ENCODE data around the gene ZNF814.
"Not testable (repeated sequence)": the region's sequence is repeated elsewhere in the genome, so short reads cannot be mapped to it uniquely, and the experiment has no call there.

Gene ZNF814

DNA sequence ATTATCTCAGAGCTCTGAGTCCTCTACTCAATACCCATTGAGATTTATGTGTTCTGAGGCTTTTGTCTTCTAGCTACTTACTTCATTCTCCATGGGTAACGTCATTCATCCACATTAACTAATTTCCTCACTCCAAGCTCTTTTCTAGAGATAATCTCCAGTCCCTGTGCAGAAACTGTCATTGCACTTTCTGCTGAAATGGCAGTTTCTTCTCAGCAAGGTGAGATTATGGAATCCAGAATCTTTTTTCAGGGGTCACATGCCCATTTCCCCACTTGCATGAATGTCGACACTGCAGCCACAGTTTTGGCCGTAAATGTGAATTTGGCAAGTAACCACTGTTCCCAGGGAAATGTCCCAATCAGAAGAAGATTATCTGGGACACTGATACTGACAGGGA is 26.5 kb downstream of the ZNF814 start:
- not testable (repeated sequence) for DNase-seq (ENCODE audit: low read depth, low spot score)

DNA sequence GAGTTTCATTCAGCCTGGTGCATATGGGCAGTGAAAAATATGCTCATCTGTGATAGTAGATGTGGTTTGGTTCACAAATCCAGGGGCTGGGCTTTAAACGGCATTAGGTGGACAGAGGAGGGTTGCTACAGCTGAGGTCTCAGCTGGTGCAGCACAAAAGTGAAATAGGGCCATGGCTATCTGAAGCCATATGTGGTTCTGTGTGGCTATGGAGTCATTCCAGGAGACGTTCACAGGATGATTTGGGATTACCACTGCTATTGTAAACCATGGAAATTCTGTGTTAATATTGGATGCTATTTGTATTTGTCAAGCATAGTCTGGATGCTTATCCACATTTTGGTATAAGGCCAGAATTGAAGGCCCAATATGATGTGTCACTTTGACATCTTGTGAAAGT is 34.7 kb downstream of the ZNF814 start:
- not testable (repeated sequence) for DNase-seq (ENCODE audit: low read depth, low spot score)

DNA sequence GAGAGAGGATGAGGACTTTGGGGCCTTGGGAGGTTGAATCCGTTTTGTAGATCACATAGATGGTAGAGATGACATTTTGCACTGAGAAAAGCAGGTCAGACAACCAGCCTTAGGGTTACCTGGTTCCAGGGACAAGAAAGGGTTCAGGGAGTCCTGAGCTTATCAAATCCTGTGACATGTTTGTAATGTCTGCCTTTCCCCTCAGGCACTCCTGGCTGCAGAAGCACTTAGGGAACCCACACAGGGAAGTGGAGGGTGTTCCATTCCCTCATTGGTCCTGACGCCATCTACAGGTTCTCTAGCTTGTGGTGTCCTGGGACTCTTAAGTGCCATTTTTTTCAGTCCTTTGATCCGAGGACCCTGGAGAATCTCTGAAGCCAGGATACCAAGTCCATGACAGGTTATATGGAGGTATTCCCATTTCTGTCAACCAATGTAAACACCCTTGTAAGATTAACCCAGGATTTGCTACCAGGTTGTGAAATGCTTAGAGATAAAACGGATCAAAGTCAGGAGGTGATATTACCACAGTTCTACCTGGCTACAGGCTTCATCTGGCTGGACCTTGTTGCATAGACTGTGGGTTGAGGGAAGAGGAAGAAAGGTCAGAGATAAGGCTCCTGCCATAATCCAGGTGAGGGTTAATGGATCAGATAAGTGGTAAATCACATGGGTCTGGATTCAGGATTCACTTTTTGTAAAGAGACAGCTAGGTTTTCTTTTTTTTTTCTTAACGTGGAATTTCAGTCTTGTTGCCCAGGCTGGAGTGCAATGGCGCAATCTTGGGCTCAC is 36.8 kb downstream of the ZNF814 start:
- DNase-seq (ENCODE audit: low read depth, low spot score), result not testable (repeated sequence)

DNA sequence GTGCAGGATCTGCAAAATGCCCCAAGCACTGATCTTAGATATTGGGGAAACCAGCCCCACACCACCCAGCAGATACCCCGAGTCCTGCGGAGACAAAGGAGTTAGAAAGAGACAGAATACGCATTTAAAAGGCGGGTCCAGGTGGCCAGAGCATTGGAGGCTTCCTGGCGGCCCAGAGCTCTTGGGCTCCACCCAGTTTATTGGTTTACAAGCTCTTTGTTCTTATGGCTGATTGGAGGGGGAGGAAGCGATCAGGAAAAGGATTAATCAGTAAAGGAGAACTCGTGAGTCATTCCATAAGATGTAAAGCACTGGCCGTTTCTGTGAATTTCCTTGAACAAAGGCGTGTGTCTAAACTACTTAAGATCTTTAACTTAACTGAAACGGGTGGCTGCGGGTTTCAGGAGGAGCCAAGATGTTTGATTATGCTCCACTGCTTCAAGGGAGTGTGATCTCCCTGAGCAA is 38.3 kb downstream of the ZNF814 start:
- peak; percentile 61 for DNase-seq (ENCODE audit: low read depth, low spot score)

DNA sequence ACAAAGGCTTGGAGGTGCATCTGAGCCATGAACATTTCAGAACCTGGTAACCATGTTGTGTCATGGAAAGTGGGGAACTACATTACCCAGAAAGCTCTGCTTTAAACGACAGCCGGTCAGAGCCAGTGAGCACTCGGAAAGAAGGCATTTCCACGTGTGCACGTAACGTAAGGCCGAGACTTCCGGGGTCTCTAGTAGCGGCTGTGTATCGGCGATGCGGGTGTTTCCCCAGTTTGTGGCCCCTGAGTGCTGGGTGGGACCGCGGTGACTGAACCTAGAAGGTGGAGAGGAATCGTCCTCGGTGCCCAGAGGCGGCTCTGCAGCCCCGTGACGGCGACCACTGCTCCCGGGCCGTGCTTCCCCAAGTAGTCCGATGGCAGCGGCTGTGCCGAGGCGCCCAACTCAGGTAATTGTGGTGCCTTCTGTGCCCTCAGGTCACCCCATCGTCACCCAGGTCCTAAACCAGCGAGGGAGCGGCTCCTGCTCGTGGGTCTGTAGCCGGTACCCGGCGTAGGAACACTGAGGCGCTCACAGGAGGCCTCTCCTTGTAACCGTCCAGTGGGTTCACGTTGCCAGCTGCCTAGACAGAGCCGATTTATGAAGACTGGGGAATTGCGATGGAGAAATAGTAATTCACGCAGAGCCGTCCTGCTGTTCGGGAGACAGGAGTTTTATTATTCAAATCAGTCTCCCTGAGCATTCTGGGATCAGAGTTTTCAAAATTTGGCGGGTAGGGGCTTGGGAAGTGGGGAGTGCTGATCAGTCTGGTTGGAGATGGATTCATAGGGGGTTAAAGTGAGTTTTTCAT is 39.0 kb downstream of the ZNF814 start, which contains the start of gene ZNF587:
Gene ZNF587, plus strand, starts transcription at position 194 of the 808 bp plus-strand sequence. Its CDS starts 180 bp downstream, at position 374.
- peak; percentile 92 for DNase-seq (ENCODE audit: low read depth, low spot score)

DNA sequence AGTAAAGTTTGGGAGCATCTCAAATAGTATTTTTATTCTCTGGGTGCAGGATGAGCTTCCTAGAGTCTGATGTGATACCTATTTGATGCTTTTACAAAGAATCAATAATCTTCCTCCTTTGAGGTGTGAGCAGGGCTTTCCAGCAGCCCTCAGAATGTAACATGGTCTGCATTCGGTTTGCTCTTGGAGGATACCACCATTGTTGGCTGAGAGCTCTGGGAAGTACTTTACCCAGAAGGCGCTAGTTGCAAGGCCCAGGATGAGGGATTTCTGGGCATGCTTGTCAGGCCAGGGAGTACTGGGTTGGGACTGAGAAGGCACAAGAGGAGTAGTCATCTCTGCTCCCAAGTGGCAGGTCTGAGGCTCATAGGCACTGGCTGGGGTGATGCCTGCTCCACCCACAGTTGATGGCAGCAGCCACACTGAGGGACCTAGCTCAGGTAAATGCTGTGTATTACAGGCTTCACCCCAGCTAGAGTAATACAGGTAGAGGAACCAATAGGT is 39.6 kb downstream of the ZNF814 start:
- not testable (repeated sequence) for DNase-seq (ENCODE audit: low read depth, low spot score)

DNA sequence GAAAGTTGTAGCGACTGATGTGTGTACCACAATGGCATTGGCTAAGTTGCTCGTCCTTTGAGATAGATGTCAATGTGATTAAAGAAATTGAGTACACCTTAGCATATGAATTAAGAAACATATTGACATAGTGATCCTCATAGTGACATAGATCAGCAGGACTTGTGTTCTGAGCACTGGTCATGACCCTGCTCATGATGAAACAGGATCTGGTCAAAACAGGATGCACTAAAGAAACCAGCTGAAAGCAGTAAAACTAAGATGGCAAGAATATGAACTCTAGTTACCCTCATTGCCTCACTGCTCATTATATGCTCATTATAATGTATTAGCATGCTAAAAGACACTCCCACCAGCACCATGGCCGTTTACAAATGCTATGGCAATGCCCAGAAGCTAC is 41.7 kb downstream of the ZNF814 start:
- DNase-seq (ENCODE audit: low read depth, low spot score), result not testable (repeated sequence)

DNA sequence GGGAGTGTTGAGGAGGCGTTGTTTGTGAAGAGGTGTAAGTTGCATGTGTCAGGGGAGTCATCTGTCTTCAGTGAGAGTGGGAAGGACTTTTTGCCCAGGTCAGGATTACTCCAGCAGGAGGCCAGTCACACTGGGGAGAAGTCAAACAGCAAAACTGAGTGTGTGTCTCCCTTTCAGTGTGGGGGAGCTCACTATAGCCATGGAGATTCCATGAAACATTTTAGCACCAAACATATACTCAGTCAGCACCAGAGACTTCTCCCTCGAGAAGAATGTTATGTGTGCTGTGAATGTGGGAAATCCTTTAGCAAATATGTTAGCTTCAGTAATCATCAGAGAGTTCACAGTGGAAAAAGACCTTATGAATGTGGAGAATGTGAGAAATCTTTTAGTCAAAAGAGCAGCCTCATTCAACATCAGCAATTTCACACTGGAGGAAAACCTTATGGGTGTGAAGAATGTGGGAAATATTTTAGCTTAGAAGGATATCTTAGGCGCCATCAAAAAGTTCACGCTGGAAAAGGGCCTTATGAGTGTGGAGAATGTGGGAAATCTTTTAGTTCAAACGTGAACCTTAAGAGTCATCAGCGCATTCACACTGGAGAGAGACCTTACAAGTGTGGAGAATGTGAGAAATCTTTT is 47.6 kb downstream of the ZNF814 start:
- DNase-seq (ENCODE audit: low read depth, low spot score), result peak; percentile 21

DNA sequence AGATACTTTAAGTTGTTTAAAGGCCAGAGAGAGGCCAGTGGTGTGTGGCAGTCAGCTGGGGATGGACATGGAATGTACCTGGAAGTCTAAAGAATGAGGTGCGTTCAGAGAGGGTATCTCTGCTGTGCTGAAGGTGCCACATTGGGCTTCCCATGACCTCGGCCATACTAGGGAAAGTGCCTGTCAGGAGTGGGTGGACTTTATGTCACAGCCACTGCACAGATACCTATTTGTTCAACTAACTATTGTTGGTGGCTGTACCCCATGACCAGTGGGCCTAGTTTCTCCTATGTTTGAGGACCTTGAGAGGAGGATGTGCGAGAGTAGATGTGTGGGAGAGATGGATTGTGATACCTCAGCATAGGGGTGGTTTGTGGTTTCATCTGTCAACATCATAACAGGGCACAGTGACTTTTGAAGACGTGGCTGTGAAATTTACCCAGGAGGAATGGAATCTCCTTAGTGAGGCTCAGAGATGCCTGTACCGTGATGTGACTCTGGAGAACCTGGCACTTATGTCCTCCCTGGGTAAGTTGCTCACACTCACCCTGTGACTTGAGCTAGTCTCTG is 50.1 kb downstream of the ZNF814 start:
- not testable (repeated sequence) for DNase-seq (ENCODE audit: low read depth, low spot score)

DNA sequence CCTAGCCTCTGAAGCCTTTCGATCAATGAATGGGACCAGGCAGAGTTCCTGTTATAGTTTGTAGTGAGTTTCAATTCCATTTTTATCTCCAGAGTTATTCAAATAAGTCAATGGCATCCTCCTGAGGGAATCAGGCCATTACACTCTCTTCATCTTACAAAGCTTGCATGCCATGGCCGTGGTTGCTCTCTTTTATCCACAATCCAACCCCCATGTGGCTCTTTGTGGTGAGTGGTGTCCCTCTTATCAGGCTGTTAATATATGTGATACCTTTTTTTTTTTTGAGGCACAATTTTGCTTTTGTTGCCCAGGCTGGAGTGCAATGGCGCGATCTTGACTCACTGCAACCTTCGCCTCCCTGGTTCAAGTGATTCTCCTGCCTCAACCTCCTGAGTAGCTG is 51.8 kb downstream of the ZNF814 start:
- not testable (repeated sequence) for DNase-seq (ENCODE audit: low read depth, low spot score)

DNA sequence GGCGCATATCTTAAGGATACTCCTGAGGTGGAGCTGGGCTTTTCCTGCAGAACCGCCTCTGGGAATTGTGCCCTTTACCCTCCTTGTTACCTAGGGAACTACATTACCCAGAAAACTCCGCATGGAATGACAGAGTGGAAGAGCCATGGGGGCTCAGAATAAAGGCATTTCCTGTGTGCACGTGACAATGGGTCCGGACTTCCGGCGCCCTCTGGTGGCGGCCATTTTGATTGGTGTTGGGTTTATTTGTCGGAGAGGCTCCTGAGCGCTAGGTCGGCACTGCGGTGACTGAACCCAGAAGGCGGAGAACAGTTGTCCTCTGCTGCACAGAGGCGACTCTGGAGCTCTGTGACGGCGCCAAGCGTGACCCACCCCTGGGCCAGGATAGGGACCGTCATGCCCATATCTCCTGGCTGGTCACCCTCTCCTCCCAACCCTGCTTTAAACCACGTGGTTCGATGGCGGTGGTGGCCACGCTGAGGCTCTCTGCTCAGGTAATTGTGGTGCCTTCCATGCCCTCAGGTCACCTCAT is 58.7 kb downstream of the ZNF814 start, which contains the start of gene ZNF587B:
Gene ZNF587B, plus strand, starts transcription at position 229 of the 532 bp plus-strand sequence. Its CDS starts 230 bp downstream, at position 459.
- DNase-seq (ENCODE audit: low read depth, low spot score), result peak; percentile 79

DNA sequence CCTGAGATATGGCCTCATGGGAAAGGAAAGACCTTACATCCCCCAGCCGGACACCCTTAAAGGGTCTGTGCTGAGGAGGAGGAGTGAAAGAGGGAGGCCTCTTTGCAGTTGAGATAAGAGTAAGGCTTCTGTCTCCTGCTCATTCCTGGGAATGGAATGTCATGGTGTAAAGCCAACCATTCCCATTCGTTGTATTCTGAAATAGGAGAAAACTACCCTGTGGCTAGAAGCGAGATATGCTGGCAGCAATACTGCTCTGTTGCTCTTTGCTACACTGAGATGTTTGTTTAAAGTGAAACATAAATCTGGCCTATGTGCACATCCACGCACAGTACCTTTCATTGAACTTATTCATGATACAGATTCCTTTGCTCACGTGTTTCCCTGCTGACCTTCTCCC is 59.5 kb downstream of the ZNF814 start:
- no peak for DNase-seq (ENCODE audit: low read depth, low spot score)

DNA sequence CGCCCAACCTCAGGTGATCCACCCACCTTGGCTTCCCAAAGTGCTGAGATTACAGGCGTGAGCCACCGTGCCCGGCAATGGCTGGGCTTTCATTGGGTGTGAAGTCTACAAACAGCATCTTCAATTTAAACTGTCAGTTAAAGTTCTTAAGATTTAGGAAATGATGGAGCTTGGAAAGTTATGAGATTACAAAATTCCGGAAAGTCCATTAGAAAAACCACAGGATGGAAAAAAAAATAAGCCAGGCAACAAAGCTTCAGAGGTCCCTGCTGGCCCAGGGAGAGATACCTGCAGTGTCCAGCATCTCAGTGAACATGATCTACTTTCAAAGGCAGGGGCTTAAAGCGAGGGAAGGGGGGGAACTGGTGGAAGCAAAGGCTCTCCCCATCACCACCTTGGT is 63.3 kb downstream of the ZNF814 start:
- no peak for DNase-seq (ENCODE audit: low read depth, low spot score)

DNA sequence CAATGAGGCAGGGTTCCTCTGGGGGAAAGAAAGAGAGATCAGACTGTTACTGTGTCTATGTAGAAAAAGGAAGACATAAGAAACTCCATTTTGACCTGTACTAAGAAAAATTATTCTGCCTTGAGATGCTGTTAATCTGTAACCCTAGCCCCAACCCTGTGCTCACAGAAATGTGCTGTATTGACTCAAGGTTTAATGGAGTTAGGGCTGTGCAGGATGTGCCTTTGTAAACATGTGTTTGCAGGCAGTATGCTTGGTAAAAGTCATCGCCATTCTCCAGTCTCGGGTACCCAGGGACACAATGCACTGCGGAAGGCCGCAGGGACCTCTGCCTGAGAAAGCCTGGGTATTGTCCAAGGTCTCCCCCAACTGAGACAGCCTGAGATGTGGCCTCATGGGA is 65.2 kb downstream of the ZNF814 start:
- not testable (repeated sequence) for DNase-seq (ENCODE audit: low read depth, low spot score)

DNA sequence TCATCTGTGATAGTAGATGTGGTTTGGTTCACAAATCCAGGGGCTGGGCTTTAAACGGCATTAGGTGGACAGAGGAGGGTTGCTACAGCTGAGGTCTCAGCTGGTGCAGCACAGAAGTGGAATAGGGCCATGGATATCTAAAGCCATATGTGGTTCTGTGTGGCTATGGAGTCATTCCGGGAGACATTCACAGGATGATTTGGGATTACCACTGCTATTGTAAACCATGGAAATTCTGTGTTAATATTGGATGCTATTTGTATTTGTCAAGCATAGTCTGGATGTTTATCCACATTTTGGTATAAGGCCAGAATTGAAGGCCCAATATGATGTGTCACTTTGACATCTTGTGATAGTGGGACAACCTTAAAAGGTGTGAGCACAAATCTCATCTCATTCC is 65.7 kb downstream of the ZNF814 start:
- not testable (repeated sequence) for DNase-seq (ENCODE audit: low read depth, low spot score)

DNA sequence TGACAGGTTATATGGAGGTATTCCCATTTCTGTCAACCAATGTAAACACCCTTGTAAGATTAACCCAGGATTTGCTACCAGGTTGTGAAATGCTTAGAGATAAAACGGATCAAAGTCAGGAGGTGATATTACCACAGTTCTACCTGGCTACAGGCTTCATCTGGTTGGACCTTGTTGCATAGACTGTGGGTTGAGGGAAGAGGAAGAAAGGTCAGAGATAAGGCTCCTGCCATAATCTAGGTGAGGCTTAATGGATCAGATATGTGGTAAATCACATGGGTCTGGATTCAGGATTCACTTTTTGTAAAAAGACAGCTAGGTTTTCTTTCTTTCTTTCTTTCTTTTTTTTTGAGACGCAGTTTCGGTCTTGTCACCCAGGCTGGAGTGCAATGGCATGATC is 67.3 kb downstream of the ZNF814 start:
- not testable (repeated sequence) for DNase-seq (ENCODE audit: low read depth, low spot score)

DNA sequence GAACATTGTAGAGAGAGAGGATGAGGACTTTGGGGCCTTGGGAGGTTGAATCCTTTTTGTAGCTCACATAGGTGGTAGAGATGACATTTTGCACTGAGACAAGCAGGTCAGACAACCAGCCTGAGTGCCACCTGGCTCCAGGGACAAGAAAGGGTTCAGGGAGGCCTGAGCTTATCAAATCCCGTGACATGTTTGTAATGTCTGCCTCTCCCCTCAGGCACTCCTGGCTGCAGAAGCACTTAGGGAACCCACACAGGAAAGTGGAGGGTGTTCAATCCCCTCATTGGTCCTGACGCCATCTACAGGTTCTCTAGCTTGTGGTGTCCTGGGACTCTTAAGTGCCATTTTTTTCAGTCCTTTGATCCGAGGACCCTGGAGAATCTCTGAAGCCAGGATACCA is 67.7 kb downstream of the ZNF814 start:
- DNase-seq (ENCODE audit: low read depth, low spot score), result not testable (repeated sequence)

DNA sequence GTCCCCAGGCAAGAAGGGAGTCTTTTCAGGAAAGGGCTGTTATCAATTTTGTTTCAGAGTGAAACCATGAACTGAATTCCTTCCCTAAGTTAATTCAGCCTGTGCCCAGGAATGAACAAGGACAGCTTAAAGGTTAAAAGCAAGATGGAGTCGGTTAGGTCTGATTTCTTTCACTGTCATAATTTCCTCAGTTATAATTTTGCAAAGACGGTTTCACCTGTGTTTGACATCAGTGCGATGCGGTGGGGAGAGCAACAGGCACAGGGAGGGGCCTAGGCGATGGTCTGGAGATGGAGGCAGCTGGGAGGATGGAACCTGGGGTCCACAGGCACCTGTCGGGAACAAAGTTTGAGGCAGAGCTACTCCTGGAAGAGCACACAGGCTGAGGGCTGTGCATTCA is 68.2 kb downstream of the ZNF814 start:
- DNase-seq (ENCODE audit: low read depth, low spot score), result no peak

DNA sequence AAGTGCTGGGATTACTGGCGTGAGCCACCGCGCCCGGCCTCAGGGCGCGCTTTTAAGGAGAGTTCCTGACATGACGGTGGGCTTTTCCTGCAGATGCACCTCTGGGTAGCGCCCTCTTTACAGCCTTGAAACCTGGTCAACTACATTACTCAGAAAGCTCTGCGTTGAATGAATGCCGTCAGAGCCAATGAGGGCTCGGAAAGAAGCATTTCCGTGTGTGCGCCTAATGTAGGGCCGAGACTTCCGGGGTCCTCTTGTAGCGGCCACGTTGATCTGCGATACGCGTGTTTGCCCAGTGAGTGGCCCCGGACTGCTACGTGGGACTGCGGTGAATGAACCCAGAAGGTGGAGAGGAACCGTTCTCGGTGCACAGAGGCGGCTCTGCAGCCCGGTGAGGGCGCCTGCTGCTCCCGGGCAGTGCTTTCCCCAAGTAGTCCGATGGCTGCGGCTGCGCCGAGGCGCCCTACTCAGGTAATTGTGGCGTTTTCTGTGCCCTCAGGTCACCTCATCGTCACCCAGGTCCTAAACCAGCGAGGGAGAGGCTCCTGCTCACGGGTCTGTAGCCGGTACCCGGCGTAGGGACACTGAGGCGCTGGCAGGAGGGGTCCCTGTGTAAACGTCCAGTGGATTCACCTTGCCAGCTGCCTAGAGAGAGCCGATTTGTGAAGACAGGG is 69.2 kb downstream of the ZNF814 start:
- peak; percentile 96 for DNase-seq (ENCODE audit: low read depth, low spot score)

DNA sequence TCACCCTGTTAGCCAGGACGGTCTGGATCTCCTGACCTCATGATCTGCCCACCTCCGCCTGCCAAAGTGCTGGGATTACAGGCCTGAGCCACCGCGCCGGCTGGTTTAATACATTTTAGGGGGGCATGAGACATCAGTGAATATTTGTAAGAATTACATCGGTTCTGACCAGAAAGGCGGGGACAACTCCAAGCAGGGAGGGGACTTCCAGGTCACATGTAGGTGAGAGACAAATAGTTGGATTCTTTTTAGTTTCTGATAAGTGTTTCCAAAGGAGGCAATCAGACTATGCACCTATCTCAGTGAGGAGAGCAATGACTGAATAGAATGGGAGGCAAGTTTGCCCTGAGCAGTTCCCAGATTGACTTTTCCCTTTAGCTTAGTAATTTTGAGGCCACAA is 70.5 kb downstream of the ZNF814 start:
- no peak for DNase-seq (ENCODE audit: low read depth, low spot score)

Measured in astrocyte of the hippocampus (primary cell).